ENCODE results near the gene MT1A.
"Not testable (repeated sequence)": the region's sequence is repeated elsewhere in the genome, so short reads cannot be mapped to it uniquely, and the experiment has no call there.

The MT1A gene

GRCh38 chr16:56662357-56663354 is 24.2 kb downstream of the MT1A start:
- Histone ChIP-seq H3K4me3 (replicated peaks; ENCODE audit: insufficient read depth, low read length) (no peak overlapping the region), H3K27me3 (ENCODE audit: insufficient read depth, poor library complexity, severe bottlenecking) (peaks cover 44% of the 10 kb centered on the region), H3K27ac (replicated peaks) (no peak overlapping the region)
- no peak for DNase-seq (ENCODE audit: low read depth in 1 of 2, low spot score in 1 of 2)
- no peak for TF ChIP-seq POLR2AphosphoS5 (IDR thresholded peaks at IDR 0.05; ENCODE audit: low read depth)
- TF ChIP-seq REST (IDR thresholded peaks at IDR 0.05; ENCODE audit: insufficient replicate concordance, low read depth): no peak
- no peak for TF ChIP-seq CTCF (IDR thresholded peaks at IDR 0.05; ENCODE audit: insufficient read depth, low read length)
- no peak for TF ChIP-seq SPI1 (IDR thresholded peaks at IDR 0.05; ENCODE audit: borderline replicate concordance, low read depth)
- no peak for TF ChIP-seq GABPA (IDR thresholded peaks at IDR 0.05; ENCODE audit: low read depth)

- Histone ChIP-seq H3K27me3 (ENCODE audit: insufficient read depth, poor library complexity, severe bottlenecking) (peaks cover 51% of the 10 kb centered on the region), H3K27ac (replicated peaks) (no peak overlapping the region), H3K4me3 (replicated peaks; ENCODE audit: insufficient read depth, low read length) (no peak overlapping the region)
- TF ChIP-seq REST (IDR thresholded peaks at IDR 0.05; ENCODE audit: insufficient replicate concordance, low read depth): no peak
- no peak for DNase-seq (ENCODE audit: low read depth in 1 of 2, low spot score in 1 of 2)
Measured at GRCh38 chr16:56664506-56664905, 26.0 kb downstream of the MT1A start.

GRCh38 chr16:56665286-56666261 is 27.1 kb downstream of the MT1A start:
- DNase-seq (ENCODE audit: low read depth in 1 of 2, low spot score in 1 of 2); H3K27ac ChIP-seq (replicated peaks); H3K4me3 ChIP-seq (replicated peaks; ENCODE audit: insufficient read depth, low read length): not testable (repeated sequence)
- H3K27me3 ChIP-seq (ENCODE audit: insufficient read depth, poor library complexity, severe bottlenecking): peaks cover 58% of the 10 kb centered on the region

- TF ChIP-seq POLR2AphosphoS5 (IDR thresholded peaks at IDR 0.05; ENCODE audit: low read depth): no peak
- TF ChIP-seq CTCF (IDR thresholded peaks at IDR 0.05; ENCODE audit: insufficient read depth, low read length): no peak
- Histone ChIP-seq H3K27me3 (ENCODE audit: insufficient read depth, poor library complexity, severe bottlenecking) (peaks cover 49% of the 10 kb centered on the region), H3K4me3 (replicated peaks; ENCODE audit: insufficient read depth, low read length) (peak within 1 kb of the TSS; percentile 33), H3K27ac (replicated peaks) (no peak within 1 kb of the TSS)
- DNase-seq (ENCODE audit: low read depth in 1 of 2, low spot score in 1 of 2): peak; percentile 42 to 44
Measured at GRCh38 chr16:56667581-56668571, 29.4 kb downstream of the MT1A start, which contains the start of gene MT1G. Gene MT1G (minus strand): TSS chr16:56668065. CDS start chr16:56667993, 72 bp downstream.
